ENCODE data around the gene DDX59. TPM values are rescaled to one million over a fixed set of nuclear protein-coding genes. Genes with fewer than 3 reads are reported as not detected.

Gene DDX59
- total RNA-seq, 1 donor = 16.0 TPM

GRCh38 chr1:200660719-200661118, 9.0 kb downstream of the DDX59 start:
- H3K4me3 ChIP-seq (ENCODE audit: low read depth, low read length) = no peak overlapping the region
- TF ChIP-seq CTCF (IDR thresholded peaks at IDR 0.05; ENCODE audit: insufficient read depth, low read depth, low read length) = no peak
- DNase-seq (ENCODE audit: low read depth) = no peak

- no peak for TF ChIP-seq CTCF (IDR thresholded peaks at IDR 0.05; ENCODE audit: insufficient read depth, low read depth, low read length)
- no peak overlapping the region for H3K4me3 ChIP-seq (ENCODE audit: low read depth, low read length)
- no peak for DNase-seq (ENCODE audit: low read depth)
These were observed 10.4 kb downstream of the DDX59 start for GRCh38 chr1:200659269-200659668.

GRCh38 chr1:200658037-200658818, 11.5 kb downstream of the DDX59 start:
- no peak for TF ChIP-seq CTCF (IDR thresholded peaks at IDR 0.05; ENCODE audit: insufficient read depth, low read depth, low read length)
- H3K4me3 ChIP-seq (ENCODE audit: low read depth, low read length) = no peak overlapping the region
- no peak for DNase-seq (ENCODE audit: low read depth)

GRCh38 chr1:200654660-200655059, 15.0 kb downstream of the DDX59 start:
- no peak for DNase-seq (ENCODE audit: low read depth)
- no peak overlapping the region for H3K4me3 ChIP-seq (ENCODE audit: low read depth, low read length)
- TF ChIP-seq CTCF (IDR thresholded peaks at IDR 0.05; ENCODE audit: insufficient read depth, low read depth, low read length) = no peak

- H3K4me3 ChIP-seq (ENCODE audit: low read depth, low read length) = no peak overlapping the region
- no peak for TF ChIP-seq CTCF (IDR thresholded peaks at IDR 0.05; ENCODE audit: insufficient read depth, low read depth, low read length)
- no peak for DNase-seq (ENCODE audit: low read depth)
These were observed 16.7 kb downstream of the DDX59 start for GRCh38 chr1:200653022-200653462.

- DNase-seq (ENCODE audit: low read depth) = no peak
These were observed 17.3 kb downstream of the DDX59 start for GRCh38 chr1:200652378-200652777.

More at GRCh38 chr1:200652378-200652777, 17.3 kb downstream of the DDX59 start:
- H3K4me3 ChIP-seq (ENCODE audit: low read depth, low read length) = no peak overlapping the region
- no peak for TF ChIP-seq CTCF (IDR thresholded peaks at IDR 0.05; ENCODE audit: insufficient read depth, low read depth, low read length)

Measured in fibroblast of villous mesenchyme (primary cell).